ENCODE data around the gene MAPK14. TPM values are rescaled to one million over a fixed set of nuclear protein-coding genes. Genes with fewer than 3 reads are reported as not detected.

Gene MAPK14
- total RNA-seq, 1 donor from 2014 or later, result 24.5 TPM

- H3K9me3 ChIP-seq (replicated peaks), result no peaks in the 10 kb centered on the region
- no peaks in the 10 kb centered on the region for H3K27me3 ChIP-seq (ENCODE audit: low read depth)
- no peak overlapping the region for H3K27ac ChIP-seq (replicated peaks)
- peaks cover 17% of the 10 kb centered on the region for H3K4me1 ChIP-seq
- TF ChIP-seq, protein P1, sequence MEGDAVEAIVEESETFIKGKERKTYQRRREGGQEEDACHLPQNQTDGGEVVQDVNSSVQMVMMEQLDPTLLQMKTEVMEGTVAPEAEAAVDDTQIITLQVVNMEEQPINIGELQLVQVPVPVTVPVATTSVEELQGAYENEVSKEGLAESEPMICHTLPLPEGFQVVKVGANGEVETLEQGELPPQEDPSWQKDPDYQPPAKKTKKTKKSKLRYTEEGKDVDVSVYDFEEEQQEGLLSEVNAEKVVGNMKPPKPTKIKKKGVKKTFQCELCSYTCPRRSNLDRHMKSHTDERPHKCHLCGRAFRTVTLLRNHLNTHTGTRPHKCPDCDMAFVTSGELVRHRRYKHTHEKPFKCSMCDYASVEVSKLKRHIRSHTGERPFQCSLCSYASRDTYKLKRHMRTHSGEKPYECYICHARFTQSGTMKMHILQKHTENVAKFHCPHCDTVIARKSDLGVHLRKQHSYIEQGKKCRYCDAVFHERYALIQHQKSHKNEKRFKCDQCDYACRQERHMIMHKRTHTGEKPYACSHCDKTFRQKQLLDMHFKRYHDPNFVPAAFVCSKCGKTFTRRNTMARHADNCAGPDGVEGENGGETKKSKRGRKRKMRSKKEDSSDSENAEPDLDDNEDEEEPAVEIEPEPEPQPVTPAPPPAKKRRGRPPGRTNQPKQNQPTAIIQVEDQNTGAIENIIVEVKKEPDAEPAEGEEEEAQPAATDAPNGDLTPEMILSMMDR (IDR thresholded peaks at IDR 0.05; ENCODE audit: borderline replicate concordance), result no peak
- no peak overlapping the region for H3K4me3 ChIP-seq
- no peak for DNase-seq
- peaks cover 9% of the 10 kb centered on the region for H3K36me3 ChIP-seq
- intact Hi-C loops (cut with micrococcal nuclease), result no loop called here
Measured at GRCh38 chr6:36116066-36116864, 88.7 kb downstream of the MAPK14 start.

DNA sequence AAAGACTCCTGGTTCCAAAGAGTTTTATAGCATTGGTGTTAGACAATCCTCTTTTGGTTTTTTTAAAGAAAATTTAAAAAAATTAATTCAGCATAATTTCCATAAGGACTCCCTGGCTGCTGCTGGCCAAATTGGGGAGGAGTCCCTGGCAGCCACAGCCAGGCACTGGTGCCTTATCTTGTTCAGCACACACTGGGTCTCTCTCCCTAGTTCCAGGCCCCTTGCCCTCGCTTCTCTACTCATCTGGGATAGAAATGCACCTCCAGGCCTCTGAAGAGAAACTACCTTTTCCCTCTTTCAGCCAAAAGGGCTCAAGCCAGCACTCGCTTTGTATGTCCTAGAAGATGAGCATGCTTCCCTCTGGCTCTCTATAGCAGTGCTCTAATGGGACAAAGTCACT lies 89.3 kb downstream of the MAPK14 start:
- intact Hi-C loops (cut with micrococcal nuclease), result no loop called here
- no peaks in the 10 kb centered on the region for H3K27me3 ChIP-seq (ENCODE audit: low read depth)
- TF ChIP-seq, protein P1 (IDR thresholded peaks at IDR 0.05; ENCODE audit: borderline replicate concordance), result no peak
- no peaks in the 10 kb centered on the region for H3K9me3 ChIP-seq (replicated peaks)
- no peak overlapping the region for H3K4me3 ChIP-seq
- no peak for DNase-seq
- H3K36me3 ChIP-seq, result peaks cover 2% of the 10 kb centered on the region
- no peak overlapping the region for H3K27ac ChIP-seq (replicated peaks)
- peaks cover 22% of the 10 kb centered on the region for H3K4me1 ChIP-seq

GRCh38 chr6:36117658-36118549 lies 90.3 kb downstream of the MAPK14 start:
- Histone ChIP-seq H3K27ac (replicated peaks) (no peak overlapping the region), H3K4me3 (no peak overlapping the region), H3K4me1 (peaks cover 22% of the 10 kb centered on the region), H3K36me3 (no peaks in the 10 kb centered on the region), H3K9me3 (replicated peaks) (no peaks in the 10 kb centered on the region), H3K27me3 (ENCODE audit: low read depth) (no peaks in the 10 kb centered on the region)
- TF ChIP-seq, protein P1 (IDR thresholded peaks at IDR 0.05; ENCODE audit: borderline replicate concordance), result no peak
- DNase-seq, result no peak
- intact Hi-C loops (cut with micrococcal nuclease), result no loop called here

DNA sequence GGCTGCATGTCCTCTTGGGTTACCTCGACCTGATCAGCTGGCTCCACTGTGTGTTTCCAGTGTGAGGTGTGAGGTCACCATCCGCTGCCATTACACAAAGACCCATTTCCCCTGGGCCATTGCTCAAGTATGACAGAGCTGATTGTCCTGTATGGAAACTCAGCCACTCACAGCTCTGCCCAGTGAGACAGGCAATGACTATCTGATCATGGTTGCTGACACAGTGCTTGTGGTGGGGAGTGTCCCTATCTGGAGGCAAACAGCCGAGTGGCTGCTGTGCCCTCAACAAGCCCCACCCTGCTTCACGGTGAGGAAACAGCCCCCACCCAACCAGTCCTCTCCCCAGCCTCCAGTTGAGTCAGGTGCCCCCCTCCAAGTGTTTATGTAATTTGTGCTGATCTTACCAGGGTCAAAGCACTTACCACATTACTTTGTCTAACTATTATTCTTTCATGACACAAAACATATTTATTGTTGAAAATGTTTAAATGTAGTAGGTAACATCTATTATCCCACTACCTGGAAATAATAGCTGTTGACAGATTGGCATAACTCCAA lies 91.0 kb downstream of the MAPK14 start:
- no peak for DNase-seq
- TF ChIP-seq, protein P1 (IDR thresholded peaks at IDR 0.05; ENCODE audit: borderline replicate concordance), result no peak
- Histone ChIP-seq H3K36me3 (no peaks in the 10 kb centered on the region), H3K9me3 (replicated peaks) (no peaks in the 10 kb centered on the region), H3K27me3 (ENCODE audit: low read depth) (no peaks in the 10 kb centered on the region), H3K4me3 (no peak overlapping the region), H3K27ac (replicated peaks) (no peak overlapping the region), H3K4me1 (peaks cover 22% of the 10 kb centered on the region)
- intact Hi-C loops (cut with micrococcal nuclease), result no loop called here

DNA sequence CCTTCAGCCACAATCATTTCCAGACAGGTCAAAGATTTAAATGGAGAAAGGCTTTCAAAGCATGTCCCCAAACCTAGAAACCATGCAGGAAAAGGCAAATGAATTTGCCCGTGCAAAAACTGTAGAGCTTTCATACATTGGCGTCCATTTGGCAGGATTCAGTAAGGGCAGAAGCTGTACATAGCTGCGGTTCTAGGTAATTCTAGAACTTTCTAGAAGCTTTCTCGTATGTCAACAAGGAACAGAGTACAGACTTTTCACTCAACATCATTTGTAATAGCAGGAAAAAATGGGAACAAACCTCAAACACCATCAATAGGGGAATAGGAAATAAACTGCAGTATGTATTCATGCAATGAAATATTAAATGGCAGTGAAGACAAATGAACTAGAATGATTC lies 91.6 kb downstream of the MAPK14 start:
- intact Hi-C loops (cut with micrococcal nuclease), result no loop called here
- H3K27ac ChIP-seq (replicated peaks), result no peak overlapping the region
- H3K36me3 ChIP-seq, result no peaks in the 10 kb centered on the region

More for the DNA sequence above, 91.6 kb downstream of the MAPK14 start:
- TF ChIP-seq, protein P1 (IDR thresholded peaks at IDR 0.05; ENCODE audit: borderline replicate concordance), result no peak
- peaks cover 25% of the 10 kb centered on the region for H3K4me1 ChIP-seq
- H3K27me3 ChIP-seq (ENCODE audit: low read depth), result no peaks in the 10 kb centered on the region
- DNase-seq, result no peak
- H3K9me3 ChIP-seq (replicated peaks), result no peaks in the 10 kb centered on the region
- no peak overlapping the region for H3K4me3 ChIP-seq
